Measurements from ENCODE around the gene AUH. TPM values are rescaled to one million over a fixed set of nuclear protein-coding genes. Genes with fewer than 3 reads are reported as not detected.

Gene AUH
- total and polyA plus RNA-seq, 2 donors (not counting 1 experiment from before 2014, with no cell fraction given), result 5.2 to 29.1 TPM

- POLR2A ChIA-PET, result no interaction called here
- ATAC-seq (ENCODE audit: low read depth) (no peak), DNase-seq (no peak)
- Histone ChIP-seq H3K4me2 (replicated peaks; ENCODE audit: low read depth, low read length, poor library complexity, severe bottlenecking) (no peak overlapping the region), H3K27me3 (replicated peaks in 1 of 4; ENCODE audit: control extremely low read depth in 1 of 4, control insufficient read depth in 3 of 4, insufficient read depth in 4 of 4, low read length in 3 of 4) (no peaks in the 10 kb centered on the region), H4K20me1 (ENCODE audit: control insufficient read depth, insufficient read depth, low read length, poor library complexity, severe bottlenecking) (no peaks in the 10 kb centered on the region), H3K4me3 (ENCODE audit: control extremely low read depth in 1 of 5, extremely low read depth in 1 of 5, insufficient read depth in 1 of 5, low read depth in 2 of 5, low read length in 4 of 5) (no peak overlapping the region), H3K27ac (ENCODE audit: low read length in 2 of 2) (no peak overlapping the region), H2AFZ (ENCODE audit: insufficient read depth, low read depth, low read length, poor library complexity, severe bottlenecking) (no peak overlapping the region), H3K79me2 (ENCODE audit: control insufficient read depth, insufficient read depth, low read length) (no peaks in the 10 kb centered on the region), H3K36me3 (replicated peaks in 1 of 2; ENCODE audit: control extremely low read depth in 1 of 2, control insufficient read depth in 1 of 2, extremely low read depth in 1 of 2, insufficient read depth in 2 of 2, low read length in 1 of 2) (no peaks in the 10 kb centered on the region), H3K4me1 (ENCODE audit: control insufficient read depth in 2 of 2, insufficient read depth in 2 of 2, low read length in 2 of 2) (peaks cover 33 to 35% of the 10 kb centered on the region in 2 donors), H3K9me3 (ENCODE audit: control extremely low read depth in 1 of 3, control insufficient read depth in 2 of 3, insufficient read depth in 1 of 3, low read length in 2 of 3) (peaks cover 3 to 15% (median 5%) of the 10 kb centered on the region in 3 donors), H3K9ac (ENCODE audit: low read length) (no peak overlapping the region)
- no peak for TF ChIP-seq CTCF (IDR thresholded peaks at IDR 0.05)
- no peak for TF ChIP-seq EZH2 (IDR thresholded peaks at IDR 0.05; ENCODE audit: borderline replicate concordance, insufficient read depth, low read depth, low read length, poor library complexity, severe bottlenecking)
- WGBS (ENCODE audit: insufficient coverage), result 74% methylated on average over 5 of the region's 10 CpGs
- Mint-ChIP-seq H3K4me1 (peaks cover 35% of the 10 kb centered on the region), H3K27me3 (no peaks in the 10 kb centered on the region), H3K9me3 (ENCODE audit: insufficient read depth) (peaks cover 5% of the 10 kb centered on the region), H3K27ac (no peak overlapping the region), H3K4me3 (no peak overlapping the region)
- intact Hi-C loops (cut with micrococcal nuclease), result no loop called here
- CTCF ChIA-PET, result no interaction called here
These were observed 194.8 kb downstream of the AUH start for GRCh38 chr9:91166796-91167366.

- intact Hi-C loops (cut with micrococcal nuclease), result loop anchor here (1.0 to 5.0 kb wide), 2 partner anchors 14 to 42 kb away; no protein-coding TSS in a partner anchor
- no peaks in the 10 kb centered on the region for H3K27me3 ChIP-seq (replicated peaks in 1 of 4; ENCODE audit: control extremely low read depth in 1 of 4, control insufficient read depth in 3 of 4, insufficient read depth in 4 of 4, low read length in 3 of 4)
- peaks cover 33 to 35% of the 10 kb centered on the region in 2 donors for H3K4me1 ChIP-seq (ENCODE audit: control insufficient read depth in 2 of 2, insufficient read depth in 2 of 2, low read length in 2 of 2)
- H4K20me1 ChIP-seq (ENCODE audit: control insufficient read depth, insufficient read depth, low read length, poor library complexity, severe bottlenecking), result no peaks in the 10 kb centered on the region
- H3K9ac ChIP-seq (ENCODE audit: low read length), result no peak overlapping the region
- Mint-ChIP-seq H3K27ac (peak overlapping the region; percentile 57), H3K4me3 (peak overlapping the region; percentile 63), H3K4me1 (peaks cover 35% of the 10 kb centered on the region), H3K9me3 (ENCODE audit: insufficient read depth) (no peaks in the 10 kb centered on the region), H3K27me3 (no peaks in the 10 kb centered on the region)
- no peaks in the 10 kb centered on the region for H3K36me3 ChIP-seq (replicated peaks in 1 of 2; ENCODE audit: control extremely low read depth in 1 of 2, control insufficient read depth in 1 of 2, extremely low read depth in 1 of 2, insufficient read depth in 2 of 2, low read length in 1 of 2)
- ATAC-seq (ENCODE audit: low read depth) (peak; percentile 52), DNase-seq (peak; percentile 34)
- peak overlapping the region; percentile 52 for H2AFZ ChIP-seq (ENCODE audit: insufficient read depth, low read depth, low read length, poor library complexity, severe bottlenecking)
- WGBS (ENCODE audit: insufficient coverage), result 56% methylated on average over 18 of the region's 21 CpGs
- H3K4me2 ChIP-seq (replicated peaks; ENCODE audit: low read depth, low read length, poor library complexity, severe bottlenecking), result peak overlapping the region; percentile 67
- CTCF ChIA-PET, result interaction anchor here (0.8 to 1.8 kb wide), 2 partner anchors 13 to 14 kb away, joined by 3 to 4 read pairs; no protein-coding TSS in a partner anchor
- POLR2A ChIA-PET, result no interaction called here
- TF ChIP-seq EZH2 (IDR thresholded peaks at IDR 0.05; ENCODE audit: borderline replicate concordance, insufficient read depth, low read depth, low read length, poor library complexity, severe bottlenecking) (no peak), CTCF (IDR thresholded peaks at IDR 0.05) (no peak)
- H3K4me3 ChIP-seq (ENCODE audit: control extremely low read depth in 1 of 5, extremely low read depth in 1 of 5, insufficient read depth in 1 of 5, low read depth in 2 of 5, low read length in 4 of 5), result no peak overlapping the region
- no peaks in the 10 kb centered on the region for H3K79me2 ChIP-seq (ENCODE audit: control insufficient read depth, insufficient read depth, low read length)
- H3K9me3 ChIP-seq (ENCODE audit: control extremely low read depth in 1 of 3, control insufficient read depth in 2 of 3, insufficient read depth in 1 of 3, low read length in 2 of 3), result peaks cover 0 to 2% (median 0%) of the 10 kb centered on the region in 3 donors
- H3K27ac ChIP-seq (ENCODE audit: low read length in 2 of 2), result peak overlapping the region in 1 of 2 donors; percentile 41
These were observed 196.8 kb downstream of the AUH start for GRCh38 chr9:91164724-91165520.

Measured in B cell (primary cell).